Activated CD8-positive, alpha-beta T cell treated with anti-CD3 and anti-CD28 coated beads for 36 hours (primary cell): ENCODE data around the gene TRIM69. TPM values are rescaled to one million over a fixed set of nuclear protein-coding genes. Genes with fewer than 3 reads are reported as not detected.

ENCODE experiments used
- ATAC-seq: fragments of 200-7000 bp; cut with Tn5 transposase; one replicate; pipeline ENCODE4 v1.10.0; 2021; ENCODE audit warnings: mild to moderate bottlenecking, moderate library complexity
- CTCF ChIA-PET: fragments of 350-600 bp; sonication (Branson Sonifier 250); formaldehyde crosslinking; loops from one replicate; lab custom pipeline; 2021; ENCODE audit warnings: antibody characterized with exemption; lab: Charles Lee
- POLR2A ChIA-PET: fragments of 350-600 bp; sonication (Branson Sonifier 250); formaldehyde crosslinking; loops from one replicate; lab custom pipeline; 2021; ENCODE audit warnings: antibody characterized with exemption; lab: Charles Lee
- DNase-seq: peaks from one replicate; pipeline ENCODE4 v3.0.0-alpha.2; 2020
- H3K27ac Mint-ChIP-seq: one replicate; pipeline ENCODE4 v1.8.0; 2021; ENCODE audit warnings: mild to moderate bottlenecking, mixed read lengths
- H3K27me3 Mint-ChIP-seq: one replicate; pipeline ENCODE4 v1.8.0; 2021; ENCODE audit warnings: mixed read lengths
- H3K36me3 Mint-ChIP-seq: one replicate; pipeline ENCODE4 v1.8.0; 2021; ENCODE audit warnings: low read depth, mixed read lengths
- H3K4me1 Mint-ChIP-seq: one replicate; pipeline ENCODE4 v1.8.0; 2021; ENCODE audit warnings: low read depth, mixed read lengths
- H3K4me3 Mint-ChIP-seq: one replicate; pipeline ENCODE4 v1.8.0; 2021; ENCODE audit warnings: mild to moderate bottlenecking, moderate library complexity, mixed read lengths
- H3K9me3 Mint-ChIP-seq: one replicate; pipeline ENCODE4 v1.8.0; 2021; ENCODE audit warnings: mixed read lengths
- intact Hi-C: fragments of 100-400 bp; cut with micrococcal nuclease; formaldehyde crosslinking; loops from one replicate; pipeline ENCODE4 v1.10.0; 2022
- total RNA-seq, 2 experiments: library from RNA; stranded (reverse); gene quantifications; one replicate each; pipeline ENCODE4 v1.2.3, GENCODE V29; 2021
- TF ChIP-seq, protein P1 (sequence below): fragments of 200-600 bp; IDR thresholded peaks from one replicate; pipeline ENCODE4 v1.8.0; 2022; ENCODE audit warnings: antibody characterized with exemption, mild to moderate bottlenecking

Gene TRIM69
- total RNA-seq, 2 experiments from 2014 or later: 59.8 to 63.5 TPM

DNA sequence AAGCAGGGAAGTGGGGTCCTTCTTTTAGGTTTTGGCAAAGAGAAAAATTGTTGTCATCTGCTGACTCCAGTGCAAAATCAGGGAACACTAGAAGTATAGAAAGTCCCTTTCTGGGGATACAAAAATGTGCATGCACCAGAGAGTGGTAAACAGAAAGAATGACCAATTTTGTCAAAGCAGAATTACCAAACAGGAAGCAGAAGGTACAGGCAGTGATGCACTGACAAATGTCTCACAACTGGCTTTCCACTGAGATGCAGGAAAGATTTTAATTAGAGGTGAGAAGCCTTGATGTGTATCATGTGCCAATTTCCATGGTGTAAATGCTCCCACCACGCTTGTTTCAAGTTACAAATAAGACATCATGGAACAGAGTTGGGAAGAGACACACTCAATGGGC, 66.0 kb downstream of the TRIM69 start:
- no peaks in the 10 kb centered on the region for H3K36me3 Mint-ChIP-seq
- no peak overlapping the region for H3K4me3 Mint-ChIP-seq
- H3K27ac Mint-ChIP-seq: no peak overlapping the region
- peaks cover 4% of the 10 kb centered on the region for H3K27me3 Mint-ChIP-seq
- ATAC-seq (no peak), DNase-seq (no peak)
- ChIA-PET CTCF (no interaction called here), POLR2A (no interaction called here)
- intact Hi-C loops: no loop called here
- TF ChIP-seq, protein P1, sequence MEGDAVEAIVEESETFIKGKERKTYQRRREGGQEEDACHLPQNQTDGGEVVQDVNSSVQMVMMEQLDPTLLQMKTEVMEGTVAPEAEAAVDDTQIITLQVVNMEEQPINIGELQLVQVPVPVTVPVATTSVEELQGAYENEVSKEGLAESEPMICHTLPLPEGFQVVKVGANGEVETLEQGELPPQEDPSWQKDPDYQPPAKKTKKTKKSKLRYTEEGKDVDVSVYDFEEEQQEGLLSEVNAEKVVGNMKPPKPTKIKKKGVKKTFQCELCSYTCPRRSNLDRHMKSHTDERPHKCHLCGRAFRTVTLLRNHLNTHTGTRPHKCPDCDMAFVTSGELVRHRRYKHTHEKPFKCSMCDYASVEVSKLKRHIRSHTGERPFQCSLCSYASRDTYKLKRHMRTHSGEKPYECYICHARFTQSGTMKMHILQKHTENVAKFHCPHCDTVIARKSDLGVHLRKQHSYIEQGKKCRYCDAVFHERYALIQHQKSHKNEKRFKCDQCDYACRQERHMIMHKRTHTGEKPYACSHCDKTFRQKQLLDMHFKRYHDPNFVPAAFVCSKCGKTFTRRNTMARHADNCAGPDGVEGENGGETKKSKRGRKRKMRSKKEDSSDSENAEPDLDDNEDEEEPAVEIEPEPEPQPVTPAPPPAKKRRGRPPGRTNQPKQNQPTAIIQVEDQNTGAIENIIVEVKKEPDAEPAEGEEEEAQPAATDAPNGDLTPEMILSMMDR: no peak
- H3K9me3 Mint-ChIP-seq: no peaks in the 10 kb centered on the region
- no peaks in the 10 kb centered on the region for H3K4me1 Mint-ChIP-seq

DNA sequence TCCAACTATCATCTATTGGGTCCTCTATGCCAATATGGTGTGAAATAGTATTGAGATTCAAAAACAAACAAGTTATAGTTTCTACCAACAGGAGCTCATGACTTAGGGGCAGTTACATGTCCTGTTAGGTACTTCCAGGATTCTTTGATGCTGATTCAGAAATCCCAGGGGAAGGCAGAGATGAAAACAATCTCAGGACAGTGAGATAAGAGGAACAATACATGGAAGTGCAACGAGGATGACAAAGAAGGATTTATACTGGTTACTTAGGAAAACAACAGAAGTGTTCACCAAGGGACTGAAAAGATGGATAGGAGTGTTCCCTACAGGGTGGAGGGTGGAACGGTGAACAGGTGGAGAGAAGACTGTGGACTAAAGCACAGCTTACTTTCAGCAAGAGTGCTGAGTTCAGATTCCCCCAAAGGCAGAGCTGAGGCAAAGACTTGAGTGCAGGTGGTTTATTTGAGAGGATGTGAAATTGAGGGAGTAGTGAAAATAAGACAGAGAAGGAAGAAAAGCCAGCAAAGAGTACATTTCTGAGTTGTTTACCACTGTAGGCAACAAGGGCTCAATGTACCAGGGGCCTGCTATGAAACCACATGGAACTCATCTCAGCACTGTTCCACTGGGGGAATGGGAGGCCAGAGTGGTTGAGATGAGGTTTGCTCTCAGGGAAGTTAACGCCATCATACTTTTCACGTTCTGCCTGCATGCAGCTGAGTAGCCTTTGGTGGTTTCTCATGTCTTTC, 68.1 kb downstream of the TRIM69 start:
- Mint-ChIP-seq H3K27ac (no peak overlapping the region), H3K9me3 (no peaks in the 10 kb centered on the region), H3K27me3 (peaks cover 3% of the 10 kb centered on the region), H3K36me3 (no peaks in the 10 kb centered on the region), H3K4me3 (no peak overlapping the region), H3K4me1 (no peaks in the 10 kb centered on the region)
- intact Hi-C loops: no loop called here
- ChIA-PET POLR2A (no interaction called here), CTCF (no interaction called here)
- DNase-seq: no peak
- TF ChIP-seq, protein P1: no peak
- no peak for ATAC-seq

DNA sequence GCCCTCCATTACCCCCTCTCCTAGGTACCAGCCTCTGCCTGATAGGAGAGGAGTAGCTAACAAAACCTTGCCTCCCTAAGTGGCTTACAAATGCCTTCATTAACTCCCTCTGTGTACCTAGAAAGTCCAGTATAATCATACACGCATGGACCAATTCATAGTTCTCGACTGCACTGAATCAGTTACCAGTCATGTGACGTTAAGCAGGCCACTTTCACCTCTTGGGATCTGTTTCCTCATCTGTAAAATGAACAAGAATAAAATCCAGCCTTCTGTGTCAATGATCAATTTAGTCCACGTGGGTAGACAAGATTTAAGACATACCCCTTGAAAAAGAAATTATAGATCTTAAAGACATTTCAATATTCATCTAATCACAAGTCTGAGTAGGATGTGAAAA, 72.2 kb downstream of the TRIM69 start:
- Mint-ChIP-seq H3K36me3 (no peaks in the 10 kb centered on the region), H3K4me1 (peaks cover 3% of the 10 kb centered on the region), H3K27ac (no peak overlapping the region), H3K4me3 (no peak overlapping the region), H3K9me3 (no peaks in the 10 kb centered on the region), H3K27me3 (peaks cover 3% of the 10 kb centered on the region)
- no peak for DNase-seq
- no peak for ATAC-seq
- ChIA-PET POLR2A (no interaction called here), CTCF (no interaction called here)
- TF ChIP-seq, protein P1: no peak
- intact Hi-C loops: no loop called here

- ChIA-PET CTCF (no interaction called here), POLR2A (no interaction called here)
- no peak overlapping the region for H3K4me3 Mint-ChIP-seq
- ATAC-seq (no peak), DNase-seq (no peak)
- TF ChIP-seq, protein P1: no peak
- H3K27ac Mint-ChIP-seq: no peak overlapping the region
- H3K36me3 Mint-ChIP-seq: no peaks in the 10 kb centered on the region
- no peaks in the 10 kb centered on the region for H3K9me3 Mint-ChIP-seq
- H3K27me3 Mint-ChIP-seq: peaks cover 6% of the 10 kb centered on the region
- intact Hi-C loops: no loop called here
- peaks cover 8% of the 10 kb centered on the region for H3K4me1 Mint-ChIP-seq
Observed at GRCh38 chr15:44810237-44810636, 73.9 kb downstream of the TRIM69 start.

- no peak for ATAC-seq
- Mint-ChIP-seq H3K4me3 (no peak overlapping the region), H3K4me1 (peaks cover 8% of the 10 kb centered on the region), H3K27me3 (peaks cover 6% of the 10 kb centered on the region), H3K9me3 (no peaks in the 10 kb centered on the region), H3K27ac (no peak overlapping the region), H3K36me3 (no peaks in the 10 kb centered on the region)
- intact Hi-C loops: no loop called here
- CTCF ChIA-PET: interaction anchor here (1.0 kb wide), 1 partner anchor 307 kb away, joined by 4 read pairs; no protein-coding TSS in a partner anchor
- DNase-seq: no peak
- TF ChIP-seq, protein P1: no peak
- POLR2A ChIA-PET: no interaction called here
Observed at GRCh38 chr15:44811337-44811736, 75.0 kb downstream of the TRIM69 start.
